ENCODE data around the gene ZNF726.

GRCh38 chr19:23974941-23975340 is 60.3 kb downstream of the ZNF726 start:
- TF ChIP-seq CTCF (IDR thresholded peaks at IDR 0.05), result no peak
- no peak for TF ChIP-seq EP300 (IDR thresholded peaks at IDR 0.05)
- no peak for TF ChIP-seq POLR2AphosphoS5 (IDR thresholded peaks at IDR 0.05)
- no peak for TF ChIP-seq POLR2A (IDR thresholded peaks at IDR 0.05)

Data from upper lobe of left lung (tissue), 4 donors.